LHCN-M2 (cell line): ENCODE data around the gene TIGD1. TPM values are rescaled to one million over a fixed set of nuclear protein-coding genes. Genes with fewer than 3 reads are reported as not detected.

Experiments
- DNase-seq: peaks from one replicate; pipeline ENCODE4 v3.0.0-alpha.2; 2012; ENCODE audit warnings: low read depth
- total RNA-seq: library from RNA; depleted of rRNA; stranded (reverse); fragments of >200 nt; gene quantifications from 2 replicates; pipeline ENCODE4 v1.2.3, GENCODE V29; 2014

TIGD1 gene
- total RNA-seq, 1 experiment from 2014 or later = 5.0 TPM

GRCh38 chr2:232523682-232524597, 26.4 kb downstream of the TIGD1 start:
- peak; percentile 37 for DNase-seq

GRCh38 chr2:232523402-232523681, 27.0 kb downstream of the TIGD1 start:
- no peak for DNase-seq

- no peak for DNase-seq
These were observed 27.5 kb downstream of the TIGD1 start for GRCh38 chr2:232522623-232523401.

- DNase-seq = no peak
These were observed 28.3 kb downstream of the TIGD1 start for GRCh38 chr2:232521959-232522622.

GRCh38 chr2:232521098-232521497, 29.3 kb downstream of the TIGD1 start:
- no peak for DNase-seq

GRCh38 chr2:232520489-232520888, 29.9 kb downstream of the TIGD1 start:
- no peak for DNase-seq

GRCh38 chr2:232519581-232520438, 30.5 kb downstream of the TIGD1 start, which contains the start of gene PRSS56:
PRSS56 (plus strand) TSS chr2:232520388; CDS start chr2:232520599, 211 bp downstream.
- no peak for DNase-seq

GRCh38 chr2:232518844-232519243, 31.5 kb downstream of the TIGD1 start:
- no peak for DNase-seq

- no peak for DNase-seq
These were observed 33.8 kb downstream of the TIGD1 start for GRCh38 chr2:232516551-232516950.

- no peak for DNase-seq
These were observed 34.7 kb downstream of the TIGD1 start for GRCh38 chr2:232515639-232516038.

GRCh38 chr2:232513353-232513752, 37.0 kb downstream of the TIGD1 start:
- no peak for DNase-seq

- DNase-seq = no peak
These were observed 37.8 kb downstream of the TIGD1 start for GRCh38 chr2:232512602-232513001.

- DNase-seq = no peak
These were observed 38.9 kb downstream of the TIGD1 start for GRCh38 chr2:232511336-232511890.

- no peak for DNase-seq
These were observed 42.1 kb downstream of the TIGD1 start for GRCh38 chr2:232508251-232508650.

GRCh38 chr2:232506709-232507108, 43.6 kb downstream of the TIGD1 start:
- no peak for DNase-seq

- no peak for DNase-seq
These were observed 44.5 kb downstream of the TIGD1 start for GRCh38 chr2:232505856-232506255.

- no peak for DNase-seq
These were observed 45.9 kb downstream of the TIGD1 start for GRCh38 chr2:232504438-232504837.

GRCh38 chr2:232503809-232504323, 46.5 kb downstream of the TIGD1 start:
- DNase-seq = no peak

GRCh38 chr2:232502911-232503808, 47.2 kb downstream of the TIGD1 start:
- no peak for DNase-seq

- DNase-seq = no peak
These were observed 47.8 kb downstream of the TIGD1 start for GRCh38 chr2:232502511-232502910.
